Embryonic facial prominence (tissue), 1 donor: Measurements from ENCODE around the gene SRGAP3.

Experiments
- DNase-seq: peaks from one replicate; pipeline ENCODE4 v3.0.0-alpha.2; 2016; ENCODE audit errors: extremely low spot score

The SRGAP3 gene

DNA sequence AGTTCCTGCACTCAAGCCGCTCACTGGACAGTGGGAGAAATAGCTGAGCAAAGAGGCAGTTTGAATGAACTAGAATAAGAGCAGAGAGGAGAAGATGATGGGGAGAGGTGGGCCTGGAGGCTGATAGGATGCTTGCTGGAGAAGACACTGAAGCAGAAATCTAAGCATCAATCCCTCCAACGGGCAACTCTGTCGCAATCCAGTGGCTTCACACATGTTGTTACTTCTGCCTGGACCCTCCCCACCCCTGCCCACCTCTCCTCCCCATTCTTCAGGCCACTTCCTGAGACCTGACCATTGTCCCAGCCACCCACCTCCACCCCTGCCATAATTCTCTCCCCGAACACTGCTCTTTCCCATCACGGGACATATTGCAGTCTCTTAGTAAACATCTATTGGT, 76.0 kb downstream of the SRGAP3 start:
- no peak for DNase-seq

DNA sequence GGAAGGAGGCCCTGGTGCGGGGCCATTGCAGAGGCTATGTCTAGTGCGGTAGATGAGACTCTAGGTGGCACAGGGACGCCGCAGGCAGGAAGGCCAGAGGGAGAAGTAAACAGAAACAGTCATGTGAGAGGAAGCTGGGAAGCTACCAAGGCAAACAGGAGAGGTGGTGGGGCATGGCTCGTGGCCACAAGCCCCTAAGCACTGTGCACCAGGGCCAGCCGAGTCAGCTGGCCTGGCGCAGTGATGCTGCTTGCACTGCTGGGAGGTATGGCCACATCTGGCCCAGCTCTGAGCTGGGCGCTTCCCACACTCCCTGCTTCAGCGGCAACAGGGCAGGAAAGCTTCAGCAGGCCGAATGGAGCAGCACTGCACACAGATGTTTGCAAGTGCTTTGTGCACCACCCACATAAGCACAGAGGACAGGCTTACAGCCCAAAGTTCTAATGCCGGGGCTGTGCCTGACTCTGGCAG, 76.6 kb downstream of the SRGAP3 start:
- DNase-seq: no peak

DNA sequence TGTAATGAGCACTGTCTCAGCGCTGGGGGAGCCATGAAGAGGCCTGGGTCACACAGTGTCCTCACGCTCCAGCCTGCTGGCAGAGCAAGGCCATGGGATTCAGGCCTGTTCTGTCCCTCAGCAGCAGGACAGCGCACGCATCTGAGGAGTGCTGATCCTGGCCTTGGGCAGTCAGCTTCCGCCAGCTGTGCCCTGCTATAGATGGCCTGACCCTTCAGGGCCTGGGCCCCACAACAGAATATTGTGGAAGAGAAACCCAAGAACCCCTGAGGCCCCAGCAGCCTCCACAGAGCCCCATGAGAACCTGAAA, 78.6 kb downstream of the SRGAP3 start:
- no peak for DNase-seq

DNA sequence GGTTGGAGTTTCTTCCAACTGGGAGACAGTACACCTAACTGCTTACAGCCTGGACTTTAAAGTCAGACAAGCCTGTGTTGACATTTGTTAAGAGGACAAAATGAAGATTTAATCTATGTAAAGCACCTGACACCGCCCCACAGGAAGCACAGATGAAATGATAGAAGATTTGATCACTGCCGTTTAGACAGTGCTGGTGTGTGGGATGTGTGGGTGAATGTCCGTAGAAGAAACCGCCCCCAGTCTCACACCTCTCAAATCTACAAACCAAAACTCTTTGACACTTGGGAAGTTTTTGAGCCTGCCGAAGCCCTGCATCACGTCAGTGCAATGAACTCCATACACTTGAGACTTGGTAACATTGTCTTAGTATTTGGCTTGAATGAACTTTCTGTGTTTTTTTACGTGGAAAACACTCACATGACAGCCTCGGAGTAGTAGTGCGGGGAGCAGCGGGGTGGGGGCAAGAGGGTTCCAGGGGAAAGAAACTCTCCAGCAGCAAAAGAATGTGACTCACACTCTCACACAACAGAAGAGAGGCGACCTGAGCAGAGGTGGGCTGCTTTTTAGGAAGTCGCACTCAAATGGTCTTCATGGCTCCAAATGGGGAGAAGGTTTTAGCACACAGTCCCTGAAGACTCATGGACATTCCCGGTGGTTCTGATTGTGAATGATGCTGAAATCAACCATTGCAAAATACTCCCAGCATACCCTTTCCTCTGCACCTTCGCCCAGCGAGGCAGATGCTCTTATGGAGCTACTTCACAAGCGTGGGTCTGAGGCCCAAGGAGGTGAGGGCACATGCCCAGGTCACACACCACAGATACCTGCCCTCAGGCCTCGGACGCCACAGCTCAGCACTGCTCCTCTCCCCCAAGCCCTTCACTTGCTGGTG, 79.2 kb downstream of the SRGAP3 start:
- DNase-seq: no peak

DNA sequence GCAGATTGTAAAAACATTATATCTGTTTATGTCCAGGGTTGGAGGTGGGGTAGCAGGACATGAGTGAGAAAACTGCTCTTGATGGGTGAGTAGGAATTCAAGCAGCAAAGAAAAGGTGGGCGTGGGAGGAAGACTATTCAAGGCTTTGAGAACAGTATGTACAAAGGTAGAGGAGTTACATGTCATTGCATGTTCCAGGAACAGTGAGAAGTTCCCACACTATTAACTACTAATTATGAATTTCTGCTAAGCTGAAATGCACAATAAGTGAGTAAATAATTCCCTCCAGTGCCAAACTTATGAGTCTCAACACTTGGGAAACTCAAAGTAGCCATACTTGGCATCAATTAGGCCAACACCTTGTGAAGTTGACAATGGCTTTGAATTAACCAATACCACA, 80.1 kb downstream of the SRGAP3 start:
- DNase-seq: no peak

DNA sequence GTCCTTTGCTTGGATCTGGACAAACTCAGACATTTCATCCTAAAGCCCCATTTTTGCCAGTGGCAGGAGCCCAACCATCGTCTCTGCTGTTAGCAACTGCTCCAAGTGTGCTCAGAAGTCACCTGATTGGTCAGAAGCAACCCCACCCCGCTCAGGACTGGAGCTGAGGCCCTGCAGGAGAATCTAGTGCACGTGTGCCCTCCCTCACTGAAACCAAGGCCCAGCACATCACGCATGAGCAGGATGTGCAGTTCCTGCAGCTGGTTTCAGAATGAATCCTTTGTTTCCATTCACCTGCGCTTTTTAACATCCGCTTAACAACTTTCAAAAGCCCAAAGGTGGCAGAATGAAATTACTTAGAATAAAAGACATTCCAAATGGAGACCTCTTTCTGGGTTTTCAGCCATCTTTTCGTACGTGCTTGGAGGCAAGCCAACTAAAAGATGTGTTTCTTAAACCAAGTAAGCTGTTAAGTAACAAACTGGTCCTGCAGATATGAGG, 81.2 kb downstream of the SRGAP3 start:
- DNase-seq: no peak

DNA sequence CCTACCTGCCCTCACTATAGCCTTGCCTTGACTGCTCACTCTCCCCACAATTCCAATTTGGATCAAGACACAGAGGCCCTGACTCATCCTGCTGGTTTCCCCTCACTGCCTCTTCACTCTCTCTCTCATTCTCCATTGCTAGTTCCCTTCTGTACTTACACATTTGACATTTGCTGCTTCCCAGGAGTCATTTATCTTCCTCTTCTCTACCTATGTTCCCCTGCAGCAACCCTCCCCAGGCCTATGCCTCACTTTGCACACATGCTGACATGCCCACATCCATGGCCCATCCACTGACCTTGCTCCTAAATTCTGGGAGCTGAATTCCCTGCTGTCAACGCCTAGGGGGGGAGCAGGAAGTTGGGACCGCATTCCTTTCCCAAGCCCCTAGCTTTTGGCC, 82.2 kb downstream of the SRGAP3 start:
- DNase-seq: no peak

DNA sequence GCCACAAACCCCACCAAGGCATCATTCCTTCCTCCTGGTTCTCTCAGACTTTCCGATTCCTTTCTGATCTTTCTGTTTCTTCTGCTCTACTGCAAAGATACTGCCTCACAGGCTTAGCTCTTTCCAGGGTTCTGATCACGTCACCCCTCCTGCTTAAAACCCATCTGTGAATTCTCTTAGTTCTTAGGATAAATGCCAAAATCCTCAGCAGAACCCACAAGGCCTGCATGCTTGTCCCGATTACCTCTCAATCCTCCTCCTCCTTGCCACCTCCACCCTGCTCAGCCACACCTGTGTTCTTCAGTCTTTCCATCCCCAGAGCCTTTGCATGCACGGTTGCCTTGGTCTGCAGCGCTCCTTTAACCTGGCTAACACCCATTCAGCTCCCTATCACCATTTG, 84.0 kb downstream of the SRGAP3 start:
- DNase-seq: no peak

DNA sequence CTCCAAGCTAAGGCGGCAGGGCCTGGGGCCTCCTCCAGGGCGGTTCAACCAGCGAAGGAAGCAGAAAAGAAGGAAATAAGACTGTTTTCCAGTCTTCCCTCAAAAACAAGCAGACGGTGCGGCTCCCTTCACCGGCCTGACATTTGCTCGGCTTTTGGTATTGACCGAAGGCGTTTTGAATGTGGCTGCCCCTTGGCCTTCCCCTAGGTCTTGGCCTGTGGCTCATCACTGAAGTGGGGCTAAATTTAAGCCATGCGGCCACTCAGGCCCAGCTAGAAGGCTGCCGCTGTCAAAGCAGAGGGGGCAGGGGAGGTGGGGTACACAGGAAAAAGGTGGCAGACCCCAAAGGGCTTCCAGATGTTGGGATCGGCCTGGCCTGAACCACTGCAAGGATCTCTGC, 86.2 kb downstream of the SRGAP3 start:
- no peak for DNase-seq

DNA sequence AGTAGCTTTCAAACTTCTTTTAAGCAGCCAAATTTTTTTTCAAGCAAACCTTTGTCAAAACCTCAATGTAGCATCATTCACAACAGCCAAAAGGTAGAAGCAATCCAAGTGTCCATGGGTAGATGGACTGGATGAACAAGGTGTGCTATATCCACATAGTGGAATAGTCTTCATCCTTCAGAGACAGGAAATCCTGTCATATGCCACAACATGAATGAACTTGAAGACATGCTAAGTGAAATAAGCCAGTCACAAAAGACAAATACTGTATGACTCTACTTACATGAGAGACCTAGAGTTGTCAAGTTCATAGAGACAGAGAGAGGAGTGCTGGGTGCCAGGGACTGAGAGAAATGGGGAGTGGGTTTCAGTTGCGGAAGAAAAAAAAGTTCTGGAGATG, 87.6 kb downstream of the SRGAP3 start:
- DNase-seq: no peak

DNA sequence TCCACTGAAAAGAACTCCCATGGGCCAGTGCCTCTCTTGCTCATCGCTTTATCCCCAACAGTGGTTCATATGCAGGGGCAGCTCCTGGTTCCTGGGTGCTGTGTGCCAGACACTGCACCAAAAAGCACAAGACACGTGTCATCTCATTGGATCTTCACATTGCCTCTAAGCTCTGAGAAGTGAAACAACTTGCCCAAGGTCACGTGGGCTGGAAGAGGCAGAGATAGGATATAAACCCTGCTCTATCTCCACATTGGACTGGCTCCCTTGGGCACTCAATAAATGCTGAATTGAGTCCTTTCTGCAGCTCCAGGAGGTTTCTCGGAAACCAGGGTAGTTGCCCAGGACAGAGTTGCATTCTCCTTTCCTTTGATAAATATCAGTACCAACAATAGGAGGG, 88.1 kb downstream of the SRGAP3 start:
- DNase-seq: no peak

DNA sequence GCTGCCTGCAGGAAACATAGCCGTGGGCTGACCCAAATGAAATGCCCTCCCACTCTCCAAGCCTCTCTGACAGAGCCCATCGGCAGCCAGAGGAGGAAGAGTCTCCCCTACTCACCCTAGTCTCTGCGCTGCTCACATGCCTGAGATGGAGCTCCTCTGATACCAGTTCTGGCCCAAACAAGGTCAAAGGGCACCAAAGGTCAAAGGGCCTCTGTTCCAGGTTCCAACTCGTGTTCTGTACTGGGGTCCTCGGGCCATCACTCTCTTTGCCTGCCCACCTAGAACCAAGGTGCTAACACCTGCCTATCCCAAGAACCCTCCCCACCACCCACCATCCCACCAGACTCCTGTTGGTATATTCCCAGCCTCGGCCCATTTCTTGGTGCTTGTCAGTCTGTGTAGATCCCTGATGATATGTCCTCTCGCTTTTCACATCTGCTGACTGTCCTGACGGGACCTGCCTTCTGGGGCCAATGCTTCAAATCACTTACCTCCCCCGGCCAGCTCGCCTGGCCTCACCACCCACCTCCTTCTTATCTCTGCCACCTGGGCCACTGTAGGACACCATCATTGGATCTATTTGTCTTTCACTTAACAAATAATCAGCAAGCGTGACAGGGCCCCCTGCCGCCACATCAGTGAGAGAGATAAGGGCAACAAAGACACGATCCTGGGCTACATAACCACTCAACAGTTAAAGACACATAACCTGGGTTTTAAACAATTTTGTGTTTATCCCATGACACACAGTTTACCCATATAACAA, 90.4 kb downstream of the SRGAP3 start:
- DNase-seq: no peak

DNA sequence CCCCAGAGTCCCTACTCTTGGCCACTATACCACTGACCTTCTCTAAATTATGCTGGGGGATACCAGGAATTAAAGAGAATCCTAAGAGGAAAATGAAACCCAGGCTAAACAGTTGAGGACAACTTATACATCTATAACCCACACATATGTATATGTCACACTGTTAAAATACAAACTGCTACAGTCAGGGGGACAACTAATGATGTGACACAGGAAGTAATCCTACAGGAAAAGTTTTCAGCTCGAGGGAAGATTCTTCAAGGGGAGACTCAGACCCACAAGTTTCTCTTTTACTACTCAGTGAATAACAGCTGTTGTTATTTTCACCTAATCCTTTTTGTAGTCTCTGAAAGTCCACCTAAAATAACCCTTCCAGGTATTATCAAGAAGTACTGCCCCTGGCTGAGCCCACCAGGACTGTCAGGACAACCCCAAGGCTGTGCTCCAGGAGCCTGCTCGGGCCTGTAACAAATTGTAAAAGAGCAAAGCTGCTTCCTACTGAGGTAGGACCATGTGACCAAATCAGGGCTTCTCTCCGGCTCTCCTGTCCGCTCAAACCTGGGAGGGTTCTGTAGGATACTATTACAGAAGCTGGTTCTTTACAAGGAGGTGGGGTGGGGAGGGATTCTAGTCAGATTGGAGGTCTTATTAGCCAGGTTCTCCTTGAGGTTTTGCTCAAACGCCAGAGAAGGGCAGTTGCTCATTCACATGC, 91.6 kb downstream of the SRGAP3 start:
- no peak for DNase-seq

DNA sequence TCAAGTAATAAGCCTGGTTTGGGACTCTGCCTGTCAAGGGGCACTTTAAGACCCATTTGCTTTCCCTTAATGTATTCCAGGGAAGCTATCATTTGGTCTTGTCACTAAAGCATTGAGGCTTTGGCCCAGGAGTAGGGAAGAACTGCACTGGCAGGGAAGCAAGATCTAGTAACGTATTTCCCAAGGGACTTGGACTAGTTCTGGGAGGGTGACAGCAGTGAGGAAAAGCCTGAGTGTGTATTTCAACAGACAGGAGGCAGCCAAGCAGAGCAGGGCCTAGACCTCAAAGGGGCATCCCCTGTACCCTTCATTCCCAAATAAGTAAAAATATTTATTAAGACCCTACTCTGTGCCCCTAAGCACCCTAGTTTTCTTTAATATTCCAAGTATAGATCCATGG, 92.8 kb downstream of the SRGAP3 start:
- DNase-seq: no peak

DNA sequence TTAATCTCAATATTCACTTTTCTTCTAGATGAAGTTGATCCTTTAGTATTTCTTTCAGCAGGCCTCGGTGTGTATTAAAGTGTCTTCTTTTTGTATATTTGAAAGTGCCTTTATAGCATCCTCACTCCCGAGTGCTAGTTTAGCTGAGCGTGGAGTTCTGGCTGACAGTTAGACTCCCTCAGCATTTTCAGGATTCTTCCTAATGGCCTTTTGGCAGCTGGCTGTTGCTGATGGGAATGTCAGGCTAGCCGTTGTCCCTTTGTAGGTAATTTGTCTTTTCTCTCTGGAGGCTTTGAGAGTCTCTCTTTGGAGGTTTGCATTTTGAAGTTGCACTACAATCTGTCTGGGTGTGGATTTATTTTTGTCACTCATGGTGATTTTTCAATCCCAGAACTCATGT, 94.4 kb downstream of the SRGAP3 start:
- no peak for DNase-seq

DNA sequence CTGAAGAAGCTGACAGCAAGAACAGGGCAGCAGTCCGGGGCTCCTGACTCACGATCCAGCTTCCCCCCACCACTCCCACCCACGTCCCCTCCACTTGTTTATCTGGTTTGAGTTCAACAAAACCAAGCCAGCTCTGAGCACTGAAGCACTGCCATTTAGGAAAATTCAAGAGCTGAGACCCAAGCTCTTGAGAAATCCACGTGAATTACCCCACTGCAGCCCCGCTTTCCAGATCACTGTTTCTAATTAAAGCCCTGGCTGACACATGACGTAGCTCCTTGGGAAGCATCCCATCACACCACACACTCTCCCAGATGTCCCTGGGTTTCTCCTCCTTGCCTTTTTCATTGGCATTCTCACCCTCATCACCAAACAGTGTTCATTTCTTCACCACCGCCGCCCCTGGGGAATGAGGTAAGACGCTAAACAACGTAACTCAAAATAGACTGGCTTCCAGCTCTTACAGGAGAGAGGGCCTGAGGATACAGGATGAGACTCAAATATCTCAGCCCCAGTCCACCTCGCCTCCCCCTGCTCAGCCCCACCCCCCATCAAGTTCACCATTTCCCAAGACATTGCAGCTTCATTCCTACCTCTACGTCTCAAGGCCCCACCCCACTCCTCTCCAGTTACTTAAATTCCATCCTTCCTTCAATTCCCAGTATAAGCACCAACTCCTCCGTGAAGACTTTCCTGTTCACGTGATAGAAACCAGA, 95.4 kb downstream of the SRGAP3 start:
- peak; percentile 71 for DNase-seq

DNA sequence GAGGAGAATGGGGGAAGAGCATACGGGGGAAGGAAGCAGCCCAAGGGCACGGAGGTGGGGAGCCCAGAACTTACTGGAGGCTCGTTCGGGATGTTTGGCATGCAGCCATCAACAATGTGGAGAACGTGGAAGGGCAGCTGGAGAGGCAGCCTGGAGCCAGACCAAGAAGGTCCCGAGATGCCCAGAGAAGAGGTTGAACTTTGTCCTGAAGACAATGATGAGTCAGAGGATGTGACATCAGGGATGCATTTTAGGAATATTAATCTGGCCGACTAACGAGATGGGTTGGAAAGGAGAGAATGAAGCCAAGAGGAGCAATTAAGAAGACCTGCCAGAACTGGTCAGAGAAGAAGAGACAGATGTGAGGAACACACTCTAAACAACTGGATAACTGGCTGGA, 98.2 kb downstream of the SRGAP3 start:
- no peak for DNase-seq

DNA sequence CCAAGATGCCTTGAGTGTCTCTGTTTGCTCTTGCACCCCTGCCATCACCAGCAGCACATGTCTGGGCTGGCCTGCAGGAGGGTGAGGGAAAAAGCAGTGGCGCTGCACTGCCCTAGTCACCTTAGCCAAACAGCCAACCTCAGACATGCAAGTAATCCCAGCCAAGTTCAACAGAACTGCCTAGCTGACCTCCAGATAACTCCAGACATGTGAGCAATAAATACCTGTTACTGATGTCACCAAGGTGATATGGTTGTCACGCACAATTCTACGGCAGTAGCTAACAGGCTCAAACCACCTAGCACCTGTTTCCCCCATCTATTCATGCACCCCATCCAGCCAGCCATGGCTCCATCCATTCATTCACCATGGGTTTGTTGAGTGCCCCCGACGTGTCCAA, 99.9 kb downstream of the SRGAP3 start:
- DNase-seq: no peak

DNA sequence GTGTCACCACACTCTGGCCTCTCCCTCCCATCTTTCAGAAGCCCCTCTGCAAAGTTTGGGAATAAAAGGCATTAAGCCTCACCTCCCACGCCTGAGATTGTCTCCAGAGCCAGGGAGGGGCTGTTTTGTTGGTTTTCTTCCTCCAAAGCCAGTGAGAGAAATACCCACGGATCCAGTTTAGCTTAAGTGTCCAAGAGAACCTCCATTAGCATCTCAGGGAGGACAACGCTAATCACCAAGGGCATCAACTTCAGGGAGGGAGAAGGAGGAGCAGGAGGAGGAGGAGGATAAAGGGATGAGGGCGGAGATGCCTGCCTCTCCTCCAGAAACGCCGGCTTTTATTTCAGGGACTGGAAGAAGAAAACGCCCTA, 101.6 kb downstream of the SRGAP3 start:
- DNase-seq: no peak

DNA sequence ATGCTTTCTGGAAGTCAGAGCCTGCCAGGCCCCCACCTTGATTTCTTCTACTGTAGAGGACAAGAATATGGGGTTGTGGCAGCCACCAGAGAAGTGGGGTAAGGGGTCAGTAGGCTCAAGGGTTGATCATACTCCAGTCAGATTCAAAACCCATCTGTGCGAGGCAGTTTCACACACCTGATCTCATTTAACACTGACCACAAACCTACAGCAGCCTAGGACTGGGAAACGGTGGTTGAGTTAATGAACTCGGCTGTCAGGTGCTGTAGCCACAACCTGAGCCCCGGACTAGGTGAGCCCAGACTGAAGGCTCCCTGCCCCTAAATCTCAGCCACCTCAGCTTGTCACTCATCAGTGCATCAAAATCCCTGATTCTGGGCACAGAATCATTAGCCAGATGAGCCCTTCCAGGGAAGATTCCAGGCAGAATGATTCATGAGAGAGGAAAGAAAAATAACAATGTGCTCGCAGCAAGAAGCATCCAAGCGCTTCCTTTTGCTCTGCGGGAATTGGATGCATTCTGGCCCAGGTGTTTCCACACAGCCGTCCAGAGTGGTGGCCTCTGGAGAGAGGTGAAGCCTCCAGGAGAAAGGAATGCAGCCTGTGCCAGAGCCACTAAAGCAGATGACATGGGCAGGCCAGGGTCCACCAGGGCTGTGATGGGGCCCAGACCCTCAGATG, 102.1 kb downstream of the SRGAP3 start:
- DNase-seq: no peak

DNA sequence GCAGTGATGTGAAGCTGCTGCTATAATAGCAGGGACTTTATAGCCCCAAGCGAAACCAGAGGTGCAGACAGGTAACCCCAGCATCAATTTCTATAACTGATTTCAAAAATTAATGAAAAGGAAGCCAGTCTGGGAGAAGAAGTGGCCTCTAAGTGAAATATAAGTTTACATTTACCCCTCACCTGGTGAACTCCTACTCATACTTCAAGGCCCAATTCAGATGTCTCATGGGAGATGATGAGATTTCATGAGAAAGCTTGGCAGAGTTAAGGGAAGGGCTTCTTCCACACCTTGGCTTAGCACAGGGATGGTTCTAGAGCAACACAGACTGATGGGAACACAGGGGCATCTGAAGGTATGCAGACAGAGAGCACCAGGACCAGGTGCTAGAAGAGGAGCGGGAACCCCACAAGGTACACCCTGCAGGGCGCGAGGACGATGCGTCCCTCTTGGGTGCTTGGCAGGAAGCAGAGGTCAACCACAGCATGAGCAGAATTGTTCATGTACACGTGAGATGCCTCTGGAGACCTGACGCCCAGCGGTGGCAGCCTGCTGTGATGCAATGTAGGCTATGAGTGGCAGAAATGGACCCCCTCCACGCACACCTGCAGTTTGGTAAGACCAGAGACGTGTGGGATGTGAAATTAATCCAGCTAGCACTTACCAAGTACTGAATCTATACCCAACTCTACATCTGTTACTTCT, 102.9 kb downstream of the SRGAP3 start:
- DNase-seq: no peak
